ENCODE measurements around the gene PEX14. TPM values are rescaled to one million over a fixed set of nuclear protein-coding genes. Genes with fewer than 3 reads are reported as not detected.
A peak's percentile ranks its signal among the peaks of the same experiment; 100 is the strongest.

The PEX14 gene
- total RNA-seq, 6 experiments from 2014 or later: 10.5 to 26.5 (median 16.5) TPM

DNA sequence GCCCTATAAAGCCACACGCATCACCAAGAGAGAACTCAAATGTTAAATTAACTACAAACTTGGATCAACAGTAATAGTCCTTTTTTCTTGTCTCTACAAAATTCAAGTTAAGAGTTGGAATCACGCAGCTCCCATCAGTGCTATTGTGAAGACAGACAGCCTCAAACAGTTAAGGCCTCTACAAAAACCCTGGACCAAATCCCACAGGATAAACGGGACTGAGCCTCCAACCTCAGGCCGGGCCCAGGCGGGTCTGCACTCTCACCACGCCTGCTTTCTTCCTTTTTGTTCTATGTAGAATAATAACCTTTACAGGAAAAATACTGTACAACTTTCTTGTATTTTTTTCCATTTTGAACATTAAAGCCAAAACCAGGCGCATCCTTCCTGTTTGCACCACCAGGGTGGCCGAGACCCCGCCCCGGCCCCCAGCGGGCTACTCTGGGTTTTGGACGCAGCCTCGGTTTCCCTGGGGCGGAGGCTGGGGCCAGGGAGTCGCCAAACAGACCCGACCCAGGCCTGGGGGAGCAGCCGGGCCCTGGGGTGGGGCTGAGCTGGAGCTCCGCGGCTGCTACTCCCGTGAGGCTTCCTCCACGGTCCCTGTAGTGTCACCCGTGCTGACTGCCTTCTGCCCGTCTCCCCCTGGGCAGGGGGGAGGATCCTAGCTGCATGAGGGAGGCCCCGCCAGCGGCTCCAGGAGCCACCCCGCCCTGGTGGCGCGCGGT lies 163.2 kb downstream of the PEX14 start:
- ATAC-seq (no peak), DNase-seq (no peak)
- 61% methylated on average over 12 of the region's 29 CpGs for WGBS (ENCODE audit: insufficient coverage, low coverage, low lambda C conversion rate, missing lambda C conversion rate)
- Histone ChIP-seq H3K9me3 (no peaks in the 10 kb centered on the region), H3K27me3 (no peaks in the 10 kb centered on the region), H3K4me1 (peaks cover 0 to 4% (median 0%) of the 10 kb centered on the region in 4 donors), H3K4me3 (no peak overlapping the region), H3K27ac (no peak overlapping the region), H3K36me3 (no peaks in the 10 kb centered on the region)
- TF ChIP-seq POLR2A (IDR thresholded peaks at IDR 0.05): no peak
- intact Hi-C loops (cut with DNase I): no loop called here

DNA sequence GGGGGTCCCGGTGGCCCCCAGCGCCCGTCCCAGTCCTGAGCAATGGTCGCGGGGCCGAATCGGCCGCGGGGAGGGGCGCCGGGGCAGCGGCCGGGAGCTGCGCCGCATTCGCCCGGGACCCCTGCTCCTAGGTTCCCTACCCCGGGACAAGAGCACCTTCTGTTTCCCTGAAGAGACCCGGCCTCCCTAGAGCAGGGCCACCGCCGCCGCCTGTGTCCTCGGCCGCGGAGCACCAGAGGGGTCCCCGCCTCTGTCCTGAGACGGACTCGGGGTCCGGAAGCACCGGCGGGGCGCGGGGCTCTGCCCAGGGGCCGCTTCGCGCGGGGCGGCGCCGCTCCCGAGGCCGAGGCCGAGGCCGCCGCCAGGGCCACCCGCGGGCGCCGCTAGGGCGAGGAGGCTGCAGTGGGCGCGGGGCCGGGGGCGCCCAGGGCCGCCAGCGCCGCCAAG lies 163.8 kb downstream of the PEX14 start:
- no peak overlapping the region for H3K27ac ChIP-seq
- DNase-seq: no peak
- intact Hi-C loops (cut with DNase I): no loop called here
- no peaks in the 10 kb centered on the region for H3K27me3 ChIP-seq
- H3K9me3 ChIP-seq: no peaks in the 10 kb centered on the region
- TF ChIP-seq, protein P1, sequence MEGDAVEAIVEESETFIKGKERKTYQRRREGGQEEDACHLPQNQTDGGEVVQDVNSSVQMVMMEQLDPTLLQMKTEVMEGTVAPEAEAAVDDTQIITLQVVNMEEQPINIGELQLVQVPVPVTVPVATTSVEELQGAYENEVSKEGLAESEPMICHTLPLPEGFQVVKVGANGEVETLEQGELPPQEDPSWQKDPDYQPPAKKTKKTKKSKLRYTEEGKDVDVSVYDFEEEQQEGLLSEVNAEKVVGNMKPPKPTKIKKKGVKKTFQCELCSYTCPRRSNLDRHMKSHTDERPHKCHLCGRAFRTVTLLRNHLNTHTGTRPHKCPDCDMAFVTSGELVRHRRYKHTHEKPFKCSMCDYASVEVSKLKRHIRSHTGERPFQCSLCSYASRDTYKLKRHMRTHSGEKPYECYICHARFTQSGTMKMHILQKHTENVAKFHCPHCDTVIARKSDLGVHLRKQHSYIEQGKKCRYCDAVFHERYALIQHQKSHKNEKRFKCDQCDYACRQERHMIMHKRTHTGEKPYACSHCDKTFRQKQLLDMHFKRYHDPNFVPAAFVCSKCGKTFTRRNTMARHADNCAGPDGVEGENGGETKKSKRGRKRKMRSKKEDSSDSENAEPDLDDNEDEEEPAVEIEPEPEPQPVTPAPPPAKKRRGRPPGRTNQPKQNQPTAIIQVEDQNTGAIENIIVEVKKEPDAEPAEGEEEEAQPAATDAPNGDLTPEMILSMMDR (IDR thresholded peaks at IDR 0.05): no peak
- no peak for TF ChIP-seq POLR2A (IDR thresholded peaks at IDR 0.05)
- H3K36me3 ChIP-seq: no peaks in the 10 kb centered on the region
- peaks cover 0 to 4% (median 0%) of the 10 kb centered on the region in 4 donors for H3K4me1 ChIP-seq
- ATAC-seq: no peak
- no peak overlapping the region for H3K4me3 ChIP-seq
- WGBS (ENCODE audit: insufficient coverage, low coverage, low lambda C conversion rate, missing lambda C conversion rate): no CpG with 5 or more reads among the region's 57 CpGs

DNA sequence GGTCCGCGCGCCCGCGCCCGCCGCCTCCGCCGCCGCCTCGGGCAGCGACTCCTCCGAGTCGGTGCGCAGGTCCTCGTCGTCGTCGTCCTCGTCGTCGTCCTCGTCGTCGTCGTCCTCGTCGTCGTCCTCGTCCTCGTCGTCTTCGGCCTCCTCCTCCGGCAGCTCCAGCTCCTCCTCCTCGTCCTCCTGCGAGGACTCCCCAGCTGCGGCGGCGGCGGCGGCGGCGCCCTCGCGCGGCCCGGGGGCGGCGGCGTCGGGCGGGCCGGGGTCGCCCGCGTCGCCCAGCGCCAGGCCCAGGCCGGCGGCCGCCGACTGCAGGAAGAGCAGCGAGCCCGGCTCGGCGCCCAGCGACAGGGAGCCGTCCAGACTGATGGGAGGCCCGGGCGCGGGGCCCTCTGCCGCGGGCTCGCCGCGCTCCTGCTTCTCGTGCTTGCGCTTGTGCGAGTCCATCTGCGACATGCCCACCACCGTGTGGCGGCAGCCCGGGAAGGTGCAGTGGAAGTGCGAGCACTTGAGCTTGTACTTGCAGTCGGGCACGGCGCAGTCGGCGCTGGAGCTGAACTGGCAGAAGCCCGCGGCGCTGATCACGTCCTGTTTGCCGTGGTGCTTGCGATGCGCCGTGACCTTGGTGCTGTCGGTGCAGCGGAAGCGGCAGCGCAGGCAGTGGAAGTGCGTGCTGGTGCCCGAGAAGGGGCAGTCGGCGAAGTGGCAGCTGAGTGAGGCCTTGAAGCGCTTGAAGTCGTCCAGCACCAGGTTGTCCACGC lies 164.4 kb downstream of the PEX14 start:
- Histone ChIP-seq H3K4me1 (peaks cover 0 to 3% (median 0%) of the 10 kb centered on the region in 4 donors), H3K27me3 (no peaks in the 10 kb centered on the region), H3K36me3 (no peaks in the 10 kb centered on the region), H3K9me3 (no peaks in the 10 kb centered on the region), H3K27ac (no peak overlapping the region), H3K4me3 (no peak overlapping the region)
- DNase-seq: no peak
- intact Hi-C loops (cut with DNase I): no loop called here
- TF ChIP-seq, protein P1 (IDR thresholded peaks at IDR 0.05): no peak
- TF ChIP-seq POLR2A (IDR thresholded peaks at IDR 0.05): no peak
- no peak for ATAC-seq
- 75% methylated on average over 46 of the region's 108 CpGs for WGBS (ENCODE audit: insufficient coverage, low coverage, low lambda C conversion rate, missing lambda C conversion rate)

DNA sequence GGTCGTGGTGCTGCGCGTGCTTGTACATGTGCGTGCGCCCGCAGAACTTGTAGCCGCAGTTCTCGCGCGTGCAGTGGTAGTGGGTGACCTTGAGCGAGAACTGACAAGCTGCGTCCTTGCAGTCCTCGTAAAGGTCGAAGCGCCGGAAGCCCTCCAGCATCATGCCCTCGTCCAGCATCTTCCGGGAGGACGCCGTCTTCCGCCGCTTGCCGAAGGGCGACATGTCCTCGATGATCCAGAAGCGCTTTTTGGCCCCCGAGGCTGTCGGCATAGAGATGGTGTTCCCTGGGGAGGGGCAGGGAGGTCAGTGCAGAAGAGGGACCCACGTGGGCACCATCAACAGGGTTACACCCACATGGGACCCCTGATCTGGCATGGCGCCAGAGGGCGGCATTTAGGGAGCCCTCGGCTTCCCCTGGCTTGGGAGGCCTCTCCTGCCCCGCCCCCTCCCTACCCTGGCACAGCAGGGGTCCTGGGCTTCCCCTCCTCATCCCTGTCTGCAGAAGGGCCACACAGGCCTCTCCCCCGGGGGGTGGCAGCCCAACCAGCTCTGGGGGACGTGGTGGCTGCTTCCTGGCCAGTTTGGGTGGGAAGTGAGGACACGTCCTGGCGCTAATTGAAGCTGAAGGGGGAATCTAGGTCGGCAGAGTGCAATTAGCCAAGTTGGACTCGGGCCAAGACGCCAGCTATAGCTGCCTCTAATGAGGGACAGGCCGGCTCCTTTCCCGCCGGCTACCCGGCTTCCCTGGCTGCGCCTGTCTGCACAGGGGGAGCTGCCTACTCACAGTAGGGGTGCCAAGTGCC lies 165.2 kb downstream of the PEX14 start:
- WGBS (ENCODE audit: insufficient coverage, low coverage, low lambda C conversion rate, missing lambda C conversion rate): 92% methylated on average over 10 of the region's 45 CpGs
- no peaks in the 10 kb centered on the region for H3K9me3 ChIP-seq
- H3K4me1 ChIP-seq: no peaks in the 10 kb centered on the region
- peak in 1 of 4 donors; percentile 6 for ATAC-seq
- no peaks in the 10 kb centered on the region for H3K36me3 ChIP-seq
- no peak overlapping the region for H3K4me3 ChIP-seq
- intact Hi-C loops (cut with DNase I): no loop called here
- no peak overlapping the region for H3K27ac ChIP-seq
- TF ChIP-seq, protein P1 (IDR thresholded peaks at IDR 0.05): no peak
- no peak for TF ChIP-seq POLR2A (IDR thresholded peaks at IDR 0.05)
- no peaks in the 10 kb centered on the region for H3K27me3 ChIP-seq
- no peak for DNase-seq
